Pancreas (tissue), 10 donors: Measurements from ENCODE around the gene GAS7. TPM values are rescaled to one million over a fixed set of nuclear protein-coding genes. Genes with fewer than 3 reads are reported as not detected.

ENCODE experiments used
- ATAC-seq, 4 donors: fragments of 200-7000 bp; cut with Tn5 transposase; one replicate each; pipeline versions ENCODE4 v1.8.0 to v1.9.1; 2020; ENCODE audit warnings: mild to moderate bottlenecking in 4 of 4, moderate library complexity in 4 of 4
- DNase-seq, 6 donors: peaks; one replicate each; pipeline ENCODE4 v3.0.0-alpha.2; 2020
- FAIRE-seq: peaks from 2 replicates; lab custom pipeline; 2012; peaks lifted over from hg19 to GRCh38; lab: Jason Lieb, UNC
- H3K27ac ChIP-seq, 4 donors: fragments of 200-600 bp; sonication (generic); 1 replicate in 3 of 4; 2 replicates in 1 of 4; pipeline versions ENCODE4 v1.5.0 to v1.8.0; 2020
- H3K27me3 ChIP-seq, 4 donors: fragments of 200-600 bp; one replicate each; pipeline ENCODE4 v1.8.0; 2021
- H3K36me3 ChIP-seq, 3 donors: fragments of 200-600 bp; sonication (generic) in 1 of 3; one replicate each; pipeline versions ENCODE4 v1.5.0 to v1.8.0; 2020 to 2021
- H3K4me1 ChIP-seq, 3 donors: fragments of 200-600 bp; one replicate each; pipeline ENCODE4 v1.8.0; 2021
- H3K4me3 ChIP-seq, 4 donors: fragments of 200-600 bp; sonication (generic) in 2 of 4; one replicate each; pipeline versions ENCODE4 v1.5.0 to v1.8.0; 2020 to 2021
- H3K9me3 ChIP-seq, 4 donors: fragments of 200-600 bp; one replicate each; pipeline ENCODE4 v1.8.0; 2021
- WGBS, 2 donors: extraction: QIAGEN DNeasy Blood & Tissue Kit; methylation state at CpG; one replicate each; pipeline ENCODE4 v1.1.7; 2013; 5-methylcytosine and 5-hydroxymethylcytosine counted together
- intact Hi-C, 3 donors: fragments of 100-400 bp; cut with DNase I; formaldehyde crosslinking; loops; one replicate each; pipeline versions ENCODE4 v1.11.1 to v1.14.2; 2022
- polyA plus RNA-seq, 2 donors: library from polyadenylated mRNA; stranded (reverse); fragments of 200-250 nt; gene quantifications; one replicate each; pipeline ENCODE4 v1.2.3, GENCODE V29; 2013
- total RNA-seq, 6 donors: library from RNA; stranded (reverse); fragmentation: NEBNext Ultra II Directional in 4 of 6; extraction: Animal tissue kit (Norgen Biotek cat#: 25700) in 4 of 6; gene quantifications; one replicate each; pipeline versions ENCODE4 v1.2.1 to v1.2.4, GENCODE V29; 2021 to 2023
- TF ChIP-seq, protein P1 (sequence below), 4 donors: fragments of 200-600 bp; sonication (generic) in 3 of 4; IDR thresholded peaks; one replicate each; pipeline versions ENCODE4 v1.5.0 to v1.8.0; 2021; ENCODE audit warnings: antibody characterized with exemption in 4 of 4
- donor health status: healthy with polysubstance abuse.
- donor health status: DM: no; HTN: no; CAD: no; lungs with moderate emphysema.
- donor health status: DM: no; HTN: no; CAD: no.
- donor health status: control.
- donor health status: control.
- donor health status: Bipolar disorder and iron deficiency.
- donor health status: DM: yes; HTN: yes; CAD: no.
- donor health status: DM: no; HTN: no; CAD: no.
- donor health status: DM: no; HTN: no; CAD: no.
- donor health status: DM: yes; HTN: yes; CAD: no.

GAS7 gene
- total and polyA plus RNA-seq, 8 donors = 1.9 to 22.9 (median 3.7) TPM

GRCh38 chr17:9940841-9941240, 257.6 kb downstream of the GAS7 start:
- Histone ChIP-seq H3K9me3 (no peaks in the 10 kb centered on the region), H3K36me3 (no peaks in the 10 kb centered on the region), H3K27ac (no peak overlapping the region), H3K4me3 (no peak overlapping the region), H3K27me3 (no peaks in the 10 kb centered on the region), H3K4me1 (no peaks in the 10 kb centered on the region)
- intact Hi-C loops = no loop called here
- FAIRE-seq (no peak), DNase-seq (peak in 1 of 6 donors; percentile 28), ATAC-seq (no peak)
- WGBS, 2 donors = 59 to 66% methylated on average over 9 of the region's 9 CpGs
- TF ChIP-seq, protein P1, sequence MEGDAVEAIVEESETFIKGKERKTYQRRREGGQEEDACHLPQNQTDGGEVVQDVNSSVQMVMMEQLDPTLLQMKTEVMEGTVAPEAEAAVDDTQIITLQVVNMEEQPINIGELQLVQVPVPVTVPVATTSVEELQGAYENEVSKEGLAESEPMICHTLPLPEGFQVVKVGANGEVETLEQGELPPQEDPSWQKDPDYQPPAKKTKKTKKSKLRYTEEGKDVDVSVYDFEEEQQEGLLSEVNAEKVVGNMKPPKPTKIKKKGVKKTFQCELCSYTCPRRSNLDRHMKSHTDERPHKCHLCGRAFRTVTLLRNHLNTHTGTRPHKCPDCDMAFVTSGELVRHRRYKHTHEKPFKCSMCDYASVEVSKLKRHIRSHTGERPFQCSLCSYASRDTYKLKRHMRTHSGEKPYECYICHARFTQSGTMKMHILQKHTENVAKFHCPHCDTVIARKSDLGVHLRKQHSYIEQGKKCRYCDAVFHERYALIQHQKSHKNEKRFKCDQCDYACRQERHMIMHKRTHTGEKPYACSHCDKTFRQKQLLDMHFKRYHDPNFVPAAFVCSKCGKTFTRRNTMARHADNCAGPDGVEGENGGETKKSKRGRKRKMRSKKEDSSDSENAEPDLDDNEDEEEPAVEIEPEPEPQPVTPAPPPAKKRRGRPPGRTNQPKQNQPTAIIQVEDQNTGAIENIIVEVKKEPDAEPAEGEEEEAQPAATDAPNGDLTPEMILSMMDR (IDR thresholded peaks at IDR 0.05) = no peak

GRCh38 chr17:9938764-9939163, 259.6 kb downstream of the GAS7 start:
- FAIRE-seq = no peak
- H3K36me3 ChIP-seq = no peaks in the 10 kb centered on the region
- no peaks in the 10 kb centered on the region for H3K27me3 ChIP-seq
- no peaks in the 10 kb centered on the region for H3K9me3 ChIP-seq
- H3K4me1 ChIP-seq = no peaks in the 10 kb centered on the region
- no peak for ATAC-seq
- H3K4me3 ChIP-seq = no peak overlapping the region
- WGBS, 2 donors = 47 to 50% methylated on average over 1 of the region's 1 CpG
- no peak for DNase-seq
- intact Hi-C loops = no loop called here
- H3K27ac ChIP-seq = no peak overlapping the region
- TF ChIP-seq, protein P1 (IDR thresholded peaks at IDR 0.05) = no peak

- Histone ChIP-seq H3K36me3 (no peaks in the 10 kb centered on the region), H3K27ac (no peak overlapping the region), H3K27me3 (no peaks in the 10 kb centered on the region), H3K4me3 (no peak overlapping the region), H3K9me3 (no peaks in the 10 kb centered on the region), H3K4me1 (no peaks in the 10 kb centered on the region)
- ATAC-seq = no peak
- intact Hi-C loops = no loop called here
- no peak for FAIRE-seq
- no peak for DNase-seq
- TF ChIP-seq, protein P1 (IDR thresholded peaks at IDR 0.05) = no peak
- 83 to 85% methylated on average over 9 of the region's 9 CpGs for WGBS, 2 donors
Measured at GRCh38 chr17:9937901-9938300, 260.5 kb downstream of the GAS7 start.

DNA sequence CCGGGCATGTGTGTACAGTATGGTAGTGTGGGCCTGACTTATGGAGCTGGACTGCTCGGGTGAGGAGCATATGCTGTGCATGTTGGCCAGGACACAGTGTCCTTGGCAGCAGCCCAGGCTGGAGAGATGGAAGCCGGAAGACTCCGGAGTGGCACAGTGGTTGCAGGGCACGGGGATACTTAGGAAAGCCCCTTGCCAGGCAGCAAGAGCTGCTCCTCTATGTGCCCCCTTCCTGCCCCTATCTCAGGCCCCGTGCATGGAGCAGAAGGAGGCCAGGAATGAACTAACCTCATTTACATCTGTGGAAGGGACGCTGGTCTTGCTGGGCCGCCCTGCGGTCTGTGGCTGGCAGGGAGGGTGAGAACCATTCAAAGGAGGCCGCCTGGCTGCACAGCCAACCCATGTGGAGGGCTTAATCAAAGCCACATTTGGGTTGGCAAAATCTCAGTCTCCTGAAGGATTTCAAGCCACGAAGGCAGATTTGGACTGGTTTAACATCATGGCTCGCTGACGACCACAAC, 261.1 kb downstream of the GAS7 start:
- H3K9me3 ChIP-seq = no peaks in the 10 kb centered on the region
- WGBS, 2 donors = 72 to 77% methylated on average over 13 of the region's 13 CpGs
- no peak for FAIRE-seq
- TF ChIP-seq, protein P1 (IDR thresholded peaks at IDR 0.05) = no peak
- DNase-seq = no peak
- intact Hi-C loops = no loop called here
- H3K36me3 ChIP-seq = no peaks in the 10 kb centered on the region
- no peak overlapping the region for H3K27ac ChIP-seq
- peak in 1 of 4 donors; percentile 20 for ATAC-seq
- no peaks in the 10 kb centered on the region for H3K4me1 ChIP-seq
- H3K27me3 ChIP-seq = no peaks in the 10 kb centered on the region
- H3K4me3 ChIP-seq = no peak overlapping the region

- TF ChIP-seq, protein P1 (IDR thresholded peaks at IDR 0.05) = no peak
- Histone ChIP-seq H3K4me3 (no peak overlapping the region), H3K4me1 (no peaks in the 10 kb centered on the region), H3K27ac (no peak overlapping the region), H3K36me3 (no peaks in the 10 kb centered on the region), H3K27me3 (no peaks in the 10 kb centered on the region), H3K9me3 (no peaks in the 10 kb centered on the region)
- DNase-seq (no peak), FAIRE-seq (no peak), ATAC-seq (no peak)
- intact Hi-C loops = no loop called here
- 51 to 70% methylated on average over 3 of the region's 3 CpGs for WGBS, 2 donors
Measured at GRCh38 chr17:9936095-9936494, 262.3 kb downstream of the GAS7 start.
